Upper lobe of right lung (tissue), 1 donor: ENCODE data around the gene WFDC2. TPM values are rescaled to one million over a fixed set of nuclear protein-coding genes. Genes with fewer than 3 reads are reported as not detected.

Source experiments
- ATAC-seq: fragments of 200-7000 bp; cut with Tn5 transposase; one replicate; pipeline ENCODE4 v1.9.1; 2020; ENCODE audit warnings: mild to moderate bottlenecking, moderate library complexity
- DNase-seq: peaks from one replicate; pipeline ENCODE4 v3.0.0-alpha.2; 2020
- H3K27ac ChIP-seq: fragments of 200-600 bp; one replicate; pipeline ENCODE4 v1.8.0; 2022
- H3K27me3 ChIP-seq: fragments of 200-600 bp; one replicate; pipeline ENCODE4 v1.8.0; 2022; ENCODE audit warnings: mild to moderate bottlenecking
- H3K36me3 ChIP-seq: fragments of 200-600 bp; one replicate; pipeline ENCODE4 v1.8.0; 2022
- H3K4me1 ChIP-seq: fragments of 200-600 bp; one replicate; pipeline ENCODE4 v1.8.0; 2022
- H3K4me3 ChIP-seq: fragments of 200-600 bp; one replicate; pipeline ENCODE4 v1.8.0; 2022; ENCODE audit warnings: mild to moderate bottlenecking
- H3K9me3 ChIP-seq: fragments of 200-600 bp; one replicate; pipeline ENCODE4 v1.8.0; 2022
- CTCF ChIP-seq: fragments of 200-600 bp; IDR thresholded peaks from one replicate; pipeline ENCODE4 v1.8.0; 2022; ENCODE audit warnings: antibody characterized with exemption
- intact Hi-C: fragments of 100-400 bp; cut with DNase I; formaldehyde crosslinking; loops from one replicate; pipeline ENCODE4 v1.11.0; 2022
- total RNA-seq: library from RNA; stranded (reverse); fragmentation: NEBNext Ultra II Directional; extraction: Animal tissue kit (Norgen Biotek cat#: 25700); gene quantifications from one replicate; pipeline ENCODE4 v1.2.1, GENCODE V29; 2021
- donor health status: DM: no; HTN: yes; CAD: no; lungs with severe emphysema.

Gene WFDC2
- total RNA-seq, 1 donor from 2014 or later, result 113 TPM

- peak; percentile 94 for TF ChIP-seq CTCF
- DNase-seq (peak; percentile 95), ATAC-seq (peak; percentile 100)
- Histone ChIP-seq H3K27me3 (no peaks in the 10 kb centered on the region), H3K36me3 (no peaks in the 10 kb centered on the region), H3K9me3 (no peaks in the 10 kb centered on the region), H3K27ac (peak overlapping the region; percentile 75), H3K4me1 (no peaks in the 10 kb centered on the region), H3K4me3 (peak overlapping the region; percentile 57)
- intact Hi-C loops, result loop anchor here (5.0 to 10.0 kb wide), 2 partner anchors 72 to 115 kb away; partner anchors contain the start of gene SYS1
These were observed 32.6 kb upstream of the WFDC2 start for GRCh38 chr20:45436732-45437485.

- no peak overlapping the region for H3K4me3 ChIP-seq
- intact Hi-C loops, result no loop called here
- no peak for ATAC-seq
- H3K36me3 ChIP-seq, result no peaks in the 10 kb centered on the region
- TF ChIP-seq CTCF, result no peak
- H3K27ac ChIP-seq, result no peak overlapping the region
- DNase-seq, result no peak
- no peaks in the 10 kb centered on the region for H3K9me3 ChIP-seq
- no peaks in the 10 kb centered on the region for H3K27me3 ChIP-seq
- no peaks in the 10 kb centered on the region for H3K4me1 ChIP-seq
These were observed 29.1 kb upstream of the WFDC2 start for GRCh38 chr20:45440424-45440823.

- H3K27me3 ChIP-seq, result no peaks in the 10 kb centered on the region
- H3K9me3 ChIP-seq, result no peaks in the 10 kb centered on the region
- ATAC-seq (no peak), DNase-seq (no peak)
- H3K4me1 ChIP-seq, result no peaks in the 10 kb centered on the region
- no peaks in the 10 kb centered on the region for H3K36me3 ChIP-seq
- H3K4me3 ChIP-seq, result no peak overlapping the region
- no peak for TF ChIP-seq CTCF
- intact Hi-C loops, result no loop called here
- H3K27ac ChIP-seq, result no peak overlapping the region
These were observed 28.5 kb upstream of the WFDC2 start for GRCh38 chr20:45440891-45441685.

- Histone ChIP-seq H3K4me3 (no peak overlapping the region), H3K4me1 (no peaks in the 10 kb centered on the region), H3K27me3 (no peaks in the 10 kb centered on the region), H3K9me3 (no peaks in the 10 kb centered on the region), H3K27ac (no peak overlapping the region), H3K36me3 (no peaks in the 10 kb centered on the region)
- DNase-seq (no peak), ATAC-seq (no peak)
- no peak for TF ChIP-seq CTCF
- intact Hi-C loops, result no loop called here
These were observed 27.8 kb upstream of the WFDC2 start for GRCh38 chr20:45441746-45442145.

GRCh38 chr20:45444050-45444449 lies 25.5 kb upstream of the WFDC2 start:
- intact Hi-C loops, result no loop called here
- Histone ChIP-seq H3K4me1 (peaks cover 1% of the 10 kb centered on the region), H3K4me3 (no peak overlapping the region), H3K9me3 (no peaks in the 10 kb centered on the region), H3K27me3 (no peaks in the 10 kb centered on the region), H3K36me3 (no peaks in the 10 kb centered on the region), H3K27ac (no peak overlapping the region)
- ATAC-seq, result no peak
- no peak for TF ChIP-seq CTCF
- DNase-seq, result no peak
